A172 (cell line): ENCODE data around the gene FAM162A. TPM values are rescaled to one million over a fixed set of nuclear protein-coding genes. Genes with fewer than 3 reads are reported as not detected.
A peak's percentile ranks its signal among the peaks of the same experiment; 100 is the strongest.
"Not testable (repeated sequence)": the region's sequence is repeated elsewhere in the genome, so short reads cannot be mapped to it uniquely, and the experiment has no call there.

Source experiments
- DNase-seq: peaks from one replicate; pipeline ENCODE4 v3.0.0-alpha.2; 2015; ENCODE audit warnings: low spot score
- total RNA-seq: library from RNA; depleted of rRNA; stranded (reverse); fragments of >200 nt; shearing (Covaris generic); gene quantifications from 2 replicates; pipeline ENCODE4 v1.2.3, GENCODE V29; 2014; rRNA removed

Gene FAM162A
- total RNA-seq, 1 experiment from 2014 or later: 55.3 TPM

GRCh38 chr3:122416966-122417365, 33.0 kb downstream of the FAM162A start:
- peak; percentile 9 for DNase-seq

GRCh38 chr3:122421101-122421500, 37.1 kb downstream of the FAM162A start:
- no peak for DNase-seq

GRCh38 chr3:122421836-122422235, 37.9 kb downstream of the FAM162A start:
- no peak for DNase-seq

GRCh38 chr3:122427857-122428471, 44.0 kb downstream of the FAM162A start:
- no peak for DNase-seq

GRCh38 chr3:122430371-122430770, 46.4 kb downstream of the FAM162A start:
- DNase-seq: no peak

- no peak for DNase-seq
Measured at GRCh38 chr3:122435950-122436349, 52.0 kb downstream of the FAM162A start.

DNA sequence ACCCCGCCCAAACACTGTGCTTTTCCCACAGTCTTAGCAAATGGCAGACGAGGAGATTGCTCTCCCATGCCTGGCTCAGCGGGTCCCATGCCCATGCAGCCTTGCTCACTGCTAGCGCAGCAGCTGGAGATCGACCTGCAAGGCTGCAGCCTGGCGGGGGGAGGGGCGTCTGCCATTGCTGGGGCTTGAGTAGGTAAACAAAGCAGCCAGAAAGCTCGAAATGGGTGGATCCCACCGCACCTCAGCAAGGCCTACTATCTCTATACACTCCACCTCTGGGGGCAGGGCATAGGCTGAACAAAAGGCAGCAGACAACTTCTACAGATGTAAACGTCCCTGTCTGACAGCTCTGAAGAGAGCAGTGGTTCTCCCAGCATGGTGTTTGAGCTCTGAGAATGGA, 59.1 kb downstream of the FAM162A start:
- no peak for DNase-seq

DNA sequence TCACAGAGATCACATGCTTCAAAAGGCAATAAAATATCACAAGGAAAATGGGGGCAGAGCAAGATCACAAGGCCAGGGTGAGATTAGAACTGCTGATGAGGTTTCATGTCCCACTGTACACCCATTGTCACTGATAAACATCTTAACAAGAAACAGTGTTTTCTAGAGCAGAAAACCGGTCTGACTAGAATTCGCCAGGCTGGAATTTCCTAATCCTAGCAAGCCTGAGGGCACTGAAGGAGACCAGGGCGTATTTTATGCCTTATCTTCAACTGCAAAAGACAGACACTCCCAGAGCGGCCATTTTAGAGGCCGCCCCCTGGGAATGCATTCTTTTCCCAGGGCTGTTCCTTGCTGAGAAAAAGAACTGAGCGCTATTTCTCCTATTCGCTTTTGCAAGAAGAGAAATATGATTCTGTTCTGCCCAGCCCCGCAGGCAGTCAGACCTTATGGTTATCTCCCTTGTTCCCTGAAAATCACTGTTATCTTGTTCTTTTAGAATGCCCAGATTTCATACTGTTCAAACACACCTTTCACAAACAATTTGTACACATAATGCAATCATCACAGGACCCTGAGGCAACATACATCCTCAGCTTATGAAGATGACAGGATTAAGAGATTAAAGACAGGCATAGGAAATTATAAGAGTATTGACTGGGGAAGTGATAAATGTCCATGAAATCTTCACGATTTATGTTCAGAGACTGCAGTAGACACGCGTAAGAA, 59.9 kb downstream of the FAM162A start:
- DNase-seq: not testable (repeated sequence)

- DNase-seq: not testable (repeated sequence)
Measured at GRCh38 chr3:122444491-122444887, 60.5 kb downstream of the FAM162A start.

DNA sequence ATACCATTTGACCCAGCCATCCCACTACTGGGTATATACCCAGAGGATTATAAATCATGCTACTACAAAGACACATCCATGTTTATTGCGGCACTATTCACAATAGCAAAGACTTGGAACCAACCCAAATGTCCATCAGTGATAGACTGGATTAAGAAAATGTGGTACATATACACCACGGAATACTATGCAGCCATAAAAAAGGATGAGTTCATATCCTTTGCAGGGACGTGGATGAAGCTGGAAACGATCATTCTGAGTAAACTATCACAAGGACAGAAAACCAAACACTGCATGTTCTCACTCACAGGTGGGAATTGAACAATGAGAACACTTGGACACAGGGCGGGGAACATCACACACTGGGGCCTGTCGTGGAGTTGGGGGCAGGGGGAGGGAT, 64.2 kb downstream of the FAM162A start:
- not testable (repeated sequence) for DNase-seq

- no peak for DNase-seq
Measured at GRCh38 chr3:122451371-122451770, 67.4 kb downstream of the FAM162A start.

DNA sequence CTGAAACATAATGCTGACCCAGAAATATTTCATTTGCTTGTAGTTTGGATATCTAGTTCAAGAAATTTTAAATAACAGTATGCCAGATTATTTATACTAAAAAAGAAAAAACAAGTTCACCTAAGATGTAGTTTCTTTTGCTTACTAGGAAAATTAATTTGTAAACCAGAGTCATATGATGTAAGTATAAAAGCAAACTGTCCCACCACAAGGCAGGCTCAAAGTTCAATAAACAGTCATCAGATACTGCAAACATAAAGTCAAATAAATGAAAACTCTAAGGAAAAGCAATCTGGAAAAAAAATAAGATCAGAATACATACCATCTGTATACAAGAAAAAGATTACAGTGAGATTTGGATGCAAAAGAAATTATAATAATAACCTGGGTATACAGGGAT, 72.1 kb downstream of the FAM162A start:
- DNase-seq: no peak

DNA sequence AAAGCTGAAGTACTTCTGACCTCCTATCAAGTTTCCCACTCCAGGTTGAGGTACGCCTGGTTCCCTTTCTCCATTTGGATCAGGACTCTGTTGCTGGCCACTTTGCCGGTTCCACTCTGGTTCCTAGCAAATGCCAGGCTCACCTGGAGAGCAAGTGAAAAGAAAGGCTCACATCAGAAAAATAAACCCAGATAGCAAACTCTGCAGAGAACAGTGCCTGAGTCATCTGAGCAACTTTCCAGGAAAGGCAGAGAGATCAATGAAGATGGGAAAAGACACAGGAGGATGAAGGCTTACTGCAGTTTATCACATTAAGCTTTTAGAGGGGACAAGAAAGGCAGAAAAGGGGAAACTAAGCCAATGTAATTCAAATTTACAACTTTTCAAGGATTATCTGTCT, 73.7 kb downstream of the FAM162A start:
- no peak for DNase-seq

GRCh38 chr3:122458992-122459391, 75.0 kb downstream of the FAM162A start:
- peak; percentile 54 for DNase-seq

DNA sequence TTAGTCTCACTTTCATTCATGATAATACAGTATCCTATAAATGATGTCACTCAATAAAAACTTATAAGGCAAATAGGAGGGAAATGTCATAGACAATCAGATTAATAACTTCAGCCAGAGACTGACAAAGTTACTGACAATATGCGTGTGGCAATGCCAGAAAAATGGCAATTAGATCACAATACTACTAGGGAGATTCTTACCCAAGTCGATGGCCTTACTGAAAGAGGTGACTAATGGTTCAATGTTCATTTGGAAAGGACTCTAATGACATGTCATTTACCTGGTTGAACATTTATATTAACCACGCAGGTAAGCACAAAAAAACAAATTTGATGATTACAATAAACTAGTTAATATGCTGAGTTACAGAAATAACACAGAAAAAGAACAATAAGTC, 77.8 kb downstream of the FAM162A start:
- DNase-seq: no peak

Other genes starting within 250 kb of the FAM162A start
- not detected in 2 replicates for gene CASR, start 200.5 kb upstream of the FAM162A start, total RNA-seq
- 0.24 TPM in 1 of 2 replicates, not detected in the other for gene CSTA, start 58.9 kb upstream of the FAM162A start, total RNA-seq
- 77.5 and 114 TPM in 2 replicates for gene MIX23, start 951 bp upstream of the FAM162A start, total RNA-seq
- gene WDR5B, start 31.9 kb downstream of the FAM162A start, total RNA-seq: 9.6 and 10.4 TPM in 2 replicates
- gene KPNA1, start 130.8 kb downstream of the FAM162A start, total RNA-seq: 23.8 and 30.6 TPM in 2 replicates
- 20.6 and 22.8 TPM in 2 replicates for gene PARP9, start 180.1 kb downstream of the FAM162A start, total RNA-seq
- 26.1 and 26.3 TPM in 2 replicates for gene DTX3L, start 180.2 kb downstream of the FAM162A start, total RNA-seq
- gene PARP15, start 193.5 kb downstream of the FAM162A start, total RNA-seq: not detected in 2 replicates